Panc1 (cell line): ENCODE results near the gene CHCHD3.

Experiments
- CTCF ChIP-seq: fragments of 450-650 bp; IDR thresholded peaks from 2 replicates; pipeline ENCODE4 v1.5.1; 2017; ENCODE audit warnings: mild to moderate bottlenecking
- POLR2AphosphoS5 ChIP-seq: IDR thresholded peaks from 2 replicates; pipeline ENCODE4 v1.6.1; 2012; ENCODE audit warnings: mild to moderate bottlenecking, low read depth, low read length, moderate library complexity
- REST ChIP-seq, 2 experiments: IDR thresholded peaks; 2 replicates each; pipeline ENCODE4 v1.6.1; 2011 to 2012; ENCODE audit warnings: low read depth in 2 of 2, control low read depth in 1 of 2, low read length in 1 of 2, mild to moderate bottlenecking in 1 of 2, moderate library complexity in 1 of 2; ENCODE audit not compliant: insufficient read depth in 1 of 2
- SIN3A ChIP-seq: IDR thresholded peaks from 2 replicates; pipeline ENCODE4 v1.6.1; 2012; ENCODE audit warnings: low read depth, mild to moderate bottlenecking, low read length, moderate library complexity, borderline replicate concordance; ENCODE audit not compliant: insufficient read depth
- TCF7L2 ChIP-seq: IDR thresholded peaks from 2 replicates; pipeline ENCODE4 v1.6.1; 2011; ENCODE audit warnings: mild to moderate bottlenecking, low read depth, low read length, inconsistent platforms

DNA sequence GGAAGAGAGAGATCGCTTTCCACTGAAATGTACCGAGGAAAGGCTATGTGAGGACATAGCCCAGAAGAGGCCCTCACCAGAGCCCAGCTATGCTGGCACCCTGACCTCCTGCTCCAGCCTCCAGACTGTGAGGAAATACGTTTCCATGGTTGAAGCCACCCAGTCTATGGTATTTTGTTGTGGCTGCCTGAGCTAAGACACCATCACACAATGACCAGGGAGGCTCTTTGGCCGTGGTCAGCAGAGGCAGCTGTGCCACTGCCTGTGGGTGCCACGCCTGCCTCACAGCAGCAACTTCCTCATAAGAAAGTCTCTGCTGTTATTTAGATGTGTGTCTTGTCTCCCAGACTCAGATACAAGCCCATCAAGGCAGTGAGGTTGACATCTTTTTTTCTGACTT is 322.9 kb downstream of the CHCHD3 start:
- TF ChIP-seq CTCF (no peak), TCF7L2 (no peak), SIN3A (no peak), POLR2AphosphoS5 (no peak), REST (IDR thresholded peaks at IDR 0.05; ENCODE audit: insufficient read depth in 1 of 2, low read depth in 2 of 2, low read length in 1 of 2) (no peak)
